GM19351 (cell line): ENCODE data around the gene MELTF.

ENCODE experiments used
- ATAC-seq: cut with Tn5 transposase; IDR thresholded peaks from one replicate; pipeline ENCODE4 v1.9.1; 2021; ENCODE audit warnings: mild to moderate bottlenecking, moderate library complexity; ENCODE audit not compliant: unreplicated experiment

The MELTF gene

GRCh38 chr3:197027151-197027895 lies 2.3 kb downstream of the MELTF start:
- ATAC-seq: no peak

DNA sequence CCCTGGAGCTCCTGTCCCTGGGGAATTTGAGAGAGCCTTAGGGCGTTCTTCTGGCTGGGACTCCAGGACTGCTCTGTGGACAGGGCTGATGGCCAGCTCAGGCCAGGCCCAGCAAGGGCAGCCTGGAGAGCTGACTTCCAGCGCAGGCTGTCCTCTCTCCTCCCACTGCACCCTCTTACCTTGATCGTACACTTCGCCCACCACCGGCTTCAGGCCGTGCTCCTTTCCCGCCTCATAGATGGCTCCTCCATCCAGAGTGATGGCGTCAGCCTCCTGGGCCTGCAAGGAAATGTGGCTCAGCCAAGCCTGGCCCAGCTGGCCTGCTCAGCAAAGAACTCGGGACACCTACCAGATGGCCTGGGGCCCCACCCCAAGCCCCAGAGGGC lies 3.1 kb downstream of the MELTF start:
- ATAC-seq: no peak

DNA sequence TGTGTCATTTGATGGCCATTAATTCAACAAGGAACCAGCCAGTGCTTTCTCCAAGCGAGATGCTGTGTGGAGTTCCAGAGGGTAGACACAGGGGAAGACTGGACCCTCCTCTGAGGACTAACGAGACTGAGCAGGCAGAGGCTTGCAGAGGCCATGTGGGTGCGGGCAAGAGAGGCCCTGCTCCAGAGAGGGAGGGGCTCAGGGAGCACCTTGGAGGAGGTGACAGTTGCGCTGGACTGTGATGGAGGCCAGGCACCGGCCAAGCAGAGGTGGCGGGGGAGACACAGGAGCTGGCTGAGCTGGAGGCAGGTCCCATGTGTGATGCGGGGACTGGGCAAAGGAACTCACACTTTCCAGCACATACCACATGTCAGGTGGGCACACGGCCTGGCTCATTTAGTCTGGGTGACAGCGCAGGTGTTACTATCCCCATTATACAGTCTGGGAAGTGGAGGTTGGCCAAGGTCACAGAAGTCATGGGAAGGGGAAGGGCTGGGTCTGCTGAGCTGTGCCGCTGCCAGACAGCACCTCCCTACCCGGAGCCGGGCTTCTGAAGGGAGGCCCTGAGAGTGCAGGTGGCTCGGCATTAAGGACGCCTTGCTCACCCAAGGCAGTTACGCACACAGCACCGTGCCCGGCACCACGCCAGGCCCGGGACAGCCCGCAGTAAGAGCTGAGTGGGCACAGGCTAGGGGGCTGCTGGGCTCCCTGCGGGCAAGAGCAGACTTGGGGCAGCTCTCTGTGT lies 3.7 kb downstream of the MELTF start:
- ATAC-seq: no peak

GRCh38 chr3:197024881-197025735 lies 4.5 kb downstream of the MELTF start:
- no peak for ATAC-seq

- ATAC-seq: peak; percentile 8
These were observed 5.5 kb downstream of the MELTF start for GRCh38 chr3:197023998-197024651.

DNA sequence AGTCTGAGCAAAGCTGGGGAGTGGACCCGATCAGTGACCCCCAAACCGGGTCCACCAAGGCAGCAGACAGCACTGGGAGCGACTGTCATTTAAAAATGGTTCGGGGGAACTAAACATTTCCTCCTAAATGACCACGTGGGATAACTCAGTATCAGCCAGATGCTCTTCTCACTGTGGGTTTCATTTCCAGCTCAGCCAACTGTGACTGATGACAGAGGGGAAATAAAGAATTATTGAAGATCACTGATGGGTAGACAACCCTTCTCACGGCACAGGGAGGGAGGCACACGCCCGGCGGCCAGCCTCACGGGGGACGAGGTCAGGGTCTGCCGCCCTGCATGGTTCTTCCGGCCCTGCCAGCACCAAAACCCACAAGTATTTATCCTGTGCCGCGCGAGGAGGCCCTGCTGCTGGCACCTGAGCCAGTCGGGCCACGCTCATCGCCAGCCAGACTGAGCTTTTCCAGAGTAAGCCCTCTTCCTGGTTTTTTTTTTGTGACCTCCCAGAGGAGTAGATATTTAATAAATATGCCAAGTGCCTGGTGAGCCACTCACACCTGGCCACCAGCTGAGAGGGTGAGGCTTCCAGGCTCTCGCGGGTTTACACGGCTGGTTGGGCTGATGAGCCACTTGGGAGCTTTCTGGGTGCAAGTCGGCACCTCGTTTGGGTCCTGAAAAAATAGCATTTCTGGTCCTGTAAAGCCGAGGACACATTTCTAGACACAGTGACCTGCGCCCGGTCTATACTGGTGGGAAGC lies 6.2 kb downstream of the MELTF start:
- ATAC-seq: peak; percentile 55

- peak; percentile 33 for ATAC-seq
These were observed 7.0 kb downstream of the MELTF start for GRCh38 chr3:197022405-197023231.

DNA sequence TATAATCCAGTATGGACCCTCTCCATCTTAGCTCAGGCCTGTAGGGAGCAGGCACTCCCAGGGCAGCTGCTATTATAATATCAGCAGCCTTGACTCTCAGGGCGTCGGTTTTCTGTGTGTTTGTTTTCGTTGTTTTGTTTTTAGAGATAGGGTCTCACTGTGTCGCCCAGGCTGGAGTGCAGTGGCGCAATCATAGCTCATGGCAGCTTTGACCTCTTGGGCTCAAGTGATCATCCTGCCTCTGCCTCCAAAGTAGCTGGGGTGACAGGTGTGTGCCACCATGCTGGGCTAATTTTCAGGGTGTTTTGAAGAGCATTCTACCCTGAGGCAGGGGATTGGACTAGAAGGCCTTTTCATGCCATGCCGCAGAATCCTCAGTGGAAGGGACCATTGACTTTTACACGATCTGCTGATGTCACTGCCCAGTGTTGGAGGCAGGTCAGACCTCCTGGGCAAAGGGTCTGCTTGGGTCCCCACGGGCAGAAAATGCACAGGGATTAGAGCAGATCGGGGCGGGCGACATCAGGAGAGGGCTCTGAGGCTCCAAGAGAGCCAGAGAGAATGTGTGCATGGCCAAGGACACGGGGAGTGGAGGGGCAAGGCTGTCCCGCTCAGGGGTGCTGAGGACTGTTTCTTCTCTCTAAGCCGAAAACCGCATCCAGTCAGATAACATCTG lies 7.8 kb downstream of the MELTF start:
- no peak for ATAC-seq

GRCh38 chr3:197021231-197021630 lies 8.4 kb downstream of the MELTF start:
- ATAC-seq: no peak

DNA sequence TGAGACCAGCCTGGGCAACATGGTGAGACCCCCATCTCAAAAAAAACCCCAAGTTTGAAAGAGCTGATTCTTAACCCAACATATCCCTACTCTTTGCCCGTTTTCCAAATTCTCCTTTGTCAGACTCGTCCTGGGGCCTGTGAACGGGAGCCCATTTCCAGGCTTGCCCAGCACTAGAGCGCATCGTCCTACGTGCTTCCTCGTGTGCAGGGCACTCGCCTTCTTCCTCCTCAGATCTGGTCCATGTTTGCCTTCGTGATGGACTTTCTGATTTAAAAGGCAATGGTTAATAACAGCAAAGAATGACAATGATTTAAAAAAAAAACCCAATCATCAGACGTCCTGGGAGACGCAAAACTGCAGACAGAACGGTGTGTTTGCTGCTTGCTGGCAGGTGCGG lies 10.1 kb downstream of the MELTF start:
- ATAC-seq: no peak

DNA sequence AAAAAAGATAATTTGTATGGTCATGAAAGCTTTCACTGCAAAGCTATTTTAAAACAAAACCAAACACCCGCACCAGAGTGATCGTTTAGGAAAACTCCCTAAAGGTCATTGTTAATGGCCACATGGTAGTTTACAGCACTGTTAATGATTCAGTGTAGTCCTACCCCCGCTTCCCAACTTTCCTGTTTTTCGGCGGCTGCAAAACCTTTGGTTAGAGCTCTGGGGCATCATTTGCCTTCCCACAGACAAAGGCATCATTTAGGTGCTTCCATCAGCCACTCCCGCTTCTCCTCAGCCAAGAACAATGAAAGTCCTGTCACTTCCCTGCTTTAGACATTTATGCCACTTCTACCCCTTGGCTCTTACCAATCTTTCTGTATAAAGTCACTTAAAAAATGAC lies 10.6 kb downstream of the MELTF start:
- ATAC-seq: no peak

DNA sequence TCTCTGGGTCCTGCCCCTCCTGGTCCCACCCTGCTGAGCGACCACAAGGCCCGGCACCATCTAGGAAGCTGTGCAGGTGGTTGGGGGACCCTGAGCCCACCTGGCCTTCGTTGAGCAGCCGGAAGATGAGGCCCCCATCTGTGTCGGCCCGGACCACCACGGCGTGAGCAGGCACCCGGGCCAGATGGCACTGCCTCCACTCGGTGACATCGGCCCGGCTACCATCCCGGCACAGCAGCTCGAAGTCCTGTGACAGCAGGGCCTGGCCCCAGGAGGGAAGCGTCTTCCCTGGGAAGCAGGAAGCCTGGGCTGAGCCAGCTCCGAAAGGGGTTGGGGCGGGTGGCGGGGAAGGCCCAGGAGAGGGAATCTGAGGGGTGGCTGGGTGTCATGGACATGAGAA lies 12.6 kb downstream of the MELTF start:
- ATAC-seq: no peak

GRCh38 chr3:197015790-197016736 lies 13.6 kb downstream of the MELTF start:
- ATAC-seq: no peak

GRCh38 chr3:197014942-197015575 lies 14.6 kb downstream of the MELTF start:
- ATAC-seq: no peak

GRCh38 chr3:197014024-197014423 lies 15.6 kb downstream of the MELTF start:
- no peak for ATAC-seq

DNA sequence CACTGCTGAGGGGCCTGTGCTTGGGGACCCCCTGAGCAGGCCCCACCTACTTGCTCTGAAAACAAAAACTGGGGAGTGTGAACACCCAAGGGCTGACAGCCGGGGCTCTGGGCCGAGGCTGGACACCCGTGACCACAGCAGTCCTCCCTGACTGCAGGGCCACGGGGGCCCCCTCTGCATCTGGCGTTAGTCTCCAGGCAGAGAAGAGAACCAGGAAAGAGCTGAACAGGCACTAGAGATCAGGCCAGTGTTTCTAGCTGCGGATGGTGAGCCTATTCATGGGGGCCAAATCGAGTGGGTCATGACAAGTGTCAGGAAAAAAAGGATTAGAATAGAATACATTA lies 17.1 kb downstream of the MELTF start:
- no peak for ATAC-seq

DNA sequence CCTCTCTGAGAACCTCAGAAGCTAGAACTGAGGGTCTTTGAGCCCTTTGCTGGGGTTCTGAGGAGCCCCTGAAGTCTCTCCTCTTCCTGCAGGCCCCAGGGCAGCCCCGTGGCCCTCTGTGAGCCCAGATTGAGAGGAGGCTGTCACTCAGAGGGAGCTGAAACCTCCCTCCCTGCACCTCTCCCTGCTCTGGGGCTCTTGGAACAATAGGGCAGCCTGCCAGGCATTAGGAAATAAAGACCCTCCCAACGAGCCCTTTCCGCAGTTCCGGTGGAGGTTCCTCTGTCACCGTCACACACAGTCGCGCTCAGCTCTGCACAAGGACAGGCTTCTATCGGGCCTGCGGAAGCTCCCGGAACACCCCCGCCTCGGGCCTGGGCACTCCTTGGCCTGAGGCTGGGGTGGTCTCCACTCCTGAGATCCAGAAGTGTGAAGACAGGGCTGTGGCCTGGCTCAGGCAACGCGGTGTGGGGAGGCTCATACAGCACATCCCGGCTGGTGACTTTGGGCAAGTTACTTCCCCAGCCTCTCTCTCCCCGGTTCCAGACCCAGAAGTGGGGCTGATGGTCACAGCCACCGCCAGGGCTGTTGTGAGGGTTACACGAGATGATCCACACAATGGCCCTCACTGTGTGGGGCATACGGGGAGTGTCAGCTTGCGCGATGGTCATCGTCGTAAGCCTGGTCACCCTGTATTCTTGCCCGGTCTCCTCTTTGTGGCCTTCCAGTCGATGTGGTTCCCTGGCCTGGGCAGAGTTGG lies 17.7 kb downstream of the MELTF start:
- ATAC-seq: no peak
